ENCODE measurements around the gene BPIFA3.

GRCh38 chr20:33167859-33168258, 49.3 kb upstream of the BPIFA3 start, which contains the start of gene BPIFA2:
- TF ChIP-seq POLR2A (IDR thresholded peaks at IDR 0.05; ENCODE audit: low read length) (no peak), GATA1 (IDR thresholded peaks at IDR 0.05; ENCODE audit: low read depth, low read length) (no peak)

Measured in erythroblast (primary cell).